Measurements from ENCODE around the gene ENG. TPM values are rescaled to one million over a fixed set of nuclear protein-coding genes. Genes with fewer than 3 reads are reported as not detected.
"Not testable (repeated sequence)": the region's sequence is repeated elsewhere in the genome, so short reads cannot be mapped to it uniquely, and the experiment has no call there.

The ENG gene
- total RNA-seq, 1 donor, result 30.7 TPM

- DNase-seq (ENCODE audit: low read depth), result no peak
- no peak overlapping the region for H3K4me3 ChIP-seq (ENCODE audit: low read depth, low read length)
- TF ChIP-seq CTCF (IDR thresholded peaks at IDR 0.05; ENCODE audit: insufficient read depth, low read depth, low read length), result no peak
Measured at GRCh38 chr9:127783111-127784008, 71.1 kb downstream of the ENG start.

- H3K4me3 ChIP-seq (ENCODE audit: low read depth, low read length), result no peak overlapping the region
- TF ChIP-seq CTCF (IDR thresholded peaks at IDR 0.05; ENCODE audit: insufficient read depth, low read depth, low read length), result no peak
- DNase-seq (ENCODE audit: low read depth), result no peak
Measured at GRCh38 chr9:127781806-127782205, 72.7 kb downstream of the ENG start.

GRCh38 chr9:127780909-127781308 is 73.5 kb downstream of the ENG start:
- not testable (repeated sequence) for H3K4me3 ChIP-seq (ENCODE audit: low read depth, low read length); DNase-seq (ENCODE audit: low read depth)

GRCh38 chr9:127780126-127780885 is 74.2 kb downstream of the ENG start:
- H3K4me3 ChIP-seq (ENCODE audit: low read depth, low read length), result no peak overlapping the region
- no peak for DNase-seq (ENCODE audit: low read depth)
- TF ChIP-seq CTCF (IDR thresholded peaks at IDR 0.05; ENCODE audit: insufficient read depth, low read depth, low read length), result no peak

- no peak overlapping the region for H3K4me3 ChIP-seq (ENCODE audit: low read depth, low read length)
- no peak for DNase-seq (ENCODE audit: low read depth)
- no peak for TF ChIP-seq CTCF (IDR thresholded peaks at IDR 0.05; ENCODE audit: insufficient read depth, low read depth, low read length)
Measured at GRCh38 chr9:127779136-127779981, 75.1 kb downstream of the ENG start.

GRCh38 chr9:127778280-127779135 is 76.0 kb downstream of the ENG start, which contains the start of gene SH2D3C:
Gene SH2D3C (minus strand): TSS chr9:127778666. CDS start chr9:127778627, 39 bp downstream.
- DNase-seq (ENCODE audit: low read depth), result no peak
- H3K4me3 ChIP-seq (ENCODE audit: low read depth, low read length), result no peak within 1 kb of the TSS
- TF ChIP-seq CTCF (IDR thresholded peaks at IDR 0.05; ENCODE audit: insufficient read depth, low read depth, low read length), result no peak

All from fibroblast of villous mesenchyme (primary cell).